K562 (cell line): Measurements from ENCODE around the gene ZNF224. TPM values are rescaled to one million over a fixed set of nuclear protein-coding genes. Genes with fewer than 3 reads are reported as not detected.

ENCODE experiments used
- ELF1 ChIP-seq: fragments of 200-800 bp; sonication (Bioruptor generic); IDR thresholded peaks from 2 replicates; pipeline ENCODE4 v1.6.1; 2016; ENCODE audit warnings: missing genetic modification characterization, missing compliant biosample characterization
- FOXK2 ChIP-seq, 2 experiments: fragments of 450-650 bp; IDR thresholded peaks in 1 of 2; conservative IDR thresholded peaks in 1 of 2; 2 replicates each; pipeline ENCODE4 v1.6.1; 2016; ENCODE audit warnings: low read depth in 2 of 2, mild to moderate bottlenecking in 1 of 2
- MECOM ChIP-seq: fragments of 250-450 bp; sonication (Bioruptor Pico); IDR thresholded peaks from 2 replicates; pipeline ENCODE4 v1.8.0; 2022; ENCODE audit warnings: inconsistent platforms
- MEIS2 ChIP-seq: fragments of 450-650 bp; IDR thresholded peaks from 2 replicates; pipeline ENCODE4 v1.6.1; 2014; ENCODE audit warnings: mild to moderate bottlenecking; ENCODE audit not compliant: partially characterized antibody
- NEUROD1 ChIP-seq: fragments of 150-350 bp; IDR thresholded peaks from 2 replicates; pipeline ENCODE4 v1.6.1; 2014; ENCODE audit warnings: borderline replicate concordance, low read length, low read depth; ENCODE audit not compliant: partially characterized antibody
- SETDB1 ChIP-seq: IDR thresholded peaks from one replicate; pipeline ENCODE4 v1.6.1; 2012; ENCODE audit warnings: low read length, control low read depth, inconsistent platforms
- ZBTB11 ChIP-seq, 3 experiments: fragments of 200-800 bp in 1 of 3; fragments of 250-450 bp in 1 of 3; fragments of 450-650 bp in 1 of 3; sonication (Bioruptor Pico) in 1 of 3; sonication (Bioruptor generic) in 1 of 3; formaldehyde crosslinking in 1 of 3; IDR thresholded peaks; 2 replicates each; pipeline versions ENCODE4 v1.6.1 to v1.8.0; 2016 to 2022; ENCODE audit warnings: mild to moderate bottlenecking in 2 of 3, missing genetic modification characterization in 2 of 3, missing compliant biosample characterization in 1 of 3, moderate library complexity in 1 of 3
- ZNF274 ChIP-seq: IDR thresholded peaks from 2 replicates; pipeline ENCODE4 v1.6.1; 2011; ENCODE audit warnings: low read depth, mild to moderate bottlenecking, low read length, moderate library complexity, borderline replicate concordance
- ZNF395 ChIP-seq: fragments of 200-800 bp; sonication (Bioruptor generic); IDR thresholded peaks from 2 replicates; pipeline ENCODE4 v1.6.1; 2017; ENCODE audit warnings: missing genetic modification characterization, missing compliant biosample characterization
- polyA plus RNA-seq, 8 experiments: library from polyadenylated mRNA; depleted of rRNA in 4 of 8; stranded (reverse) in 5 of 8; unstranded in 3 of 8; fragments of >200 nt; fragmentation: Nextera tagmentation in 2 of 8; fragmentation: Illumina TruSeq in 1 of 8; extraction: Ambion mirVana in 2 of 8; extraction: Trizol in 1 of 8; gene quantifications; 2 replicates each; pipeline versions ENCODE4 v1.2.1 to v1.2.3, GENCODE V29; 2011 to 2014; ENCODE audit warnings: inconsistent platforms in 1 of 8, missing spikeins in 1 of 8
- total RNA-seq, 7 experiments: library from RNA; depleted of rRNA in 6 of 7; stranded (reverse); fragments of >200 nt in 6 of 7; fragmentation: Illumina TruSeq in 2 of 7; extraction: Trizol in 2 of 7; gene quantifications; 2 replicates each; pipeline versions ENCODE4 v1.2.1 to v1.2.3, GENCODE V29; 2011 to 2021; ENCODE audit warnings: low replicate concordance in 1 of 7

The ZNF224 gene
- total and polyA plus RNA-seq, 9 of the 15 experiments (the other 6 are each of a cell fraction or from before 2014, with no cell fraction given) = 4.4 to 15.6 (median 10.0) TPM

- peak in 1 of 3 experiments; percentile 48; a peak in 1 of 6 replicates for TF ChIP-seq ZBTB11 (CRISPR knock-in tag; IDR thresholded peaks at IDR 0.05)
- TF ChIP-seq ZNF395 (CRISPR knock-in tag) = no peak
- TF ChIP-seq ELF1 (tag) = peak; percentile 88
- no peak for TF ChIP-seq ZNF274
- TF ChIP-seq MECOM (CRISPR knock-in tag) = no peak
- TF ChIP-seq MEIS2 = no peak
- TF ChIP-seq SETDB1 = no peak
- TF ChIP-seq FOXK2 (conservative IDR thresholded peaks at IDR 0.05 in 1 of 2, IDR thresholded peaks at IDR 0.05 in 1 of 2; ENCODE audit: low read depth in 2 of 2) = no peak
- no peak for TF ChIP-seq NEUROD1
- TF ChIP-seq, all 486 proteins: peak for 48
Measured at GRCh38 chr19:44141191-44142058, 47.3 kb downstream of the ZNF224 start, which contains the start of gene ZNF234 (continued).
